ENCODE results near the gene NEUROG1. TPM values are rescaled to one million over a fixed set of nuclear protein-coding genes. Genes with fewer than 3 reads are reported as not detected.
"Not testable (repeated sequence)": the region's sequence is repeated elsewhere in the genome, so short reads cannot be mapped to it uniquely, and the experiment has no call there.

The NEUROG1 gene
- total and polyA plus RNA-seq, 2 donors: not detected

DNA sequence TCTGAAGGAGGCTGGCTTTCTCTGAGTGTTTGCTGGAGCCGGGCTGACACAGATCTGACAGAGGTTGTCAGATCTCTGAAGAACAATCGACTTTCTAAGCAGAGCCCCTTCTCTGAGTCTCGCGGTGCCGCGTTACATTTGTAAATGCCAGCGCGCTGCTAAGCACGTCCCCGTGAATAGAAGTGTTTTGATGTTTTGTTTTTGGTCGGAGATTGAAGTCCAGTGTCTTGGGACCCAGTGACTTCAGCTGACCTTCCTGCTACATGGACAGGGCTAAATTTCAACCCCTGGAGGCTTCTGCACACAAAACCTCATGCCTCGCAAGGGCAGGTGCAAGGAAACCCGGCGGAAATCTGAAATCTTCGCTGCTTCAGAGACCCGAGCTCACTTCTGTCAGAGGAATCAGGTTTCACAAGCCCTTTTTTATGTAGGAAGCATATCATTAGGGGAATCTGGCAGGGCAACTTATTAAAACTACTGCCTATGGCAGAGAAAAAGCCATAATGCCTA, 27.2 kb downstream of the NEUROG1 start:
- Histone ChIP-seq H3K4me3 (ENCODE audit: low read depth, low read length) (no peak overlapping the region), H3K36me3 (ENCODE audit: insufficient read depth) (no peaks in the 10 kb centered on the region), H3K4me1 (ENCODE audit: insufficient read depth) (no peaks in the 10 kb centered on the region), H3K27ac (ENCODE audit: low read depth) (no peak overlapping the region)
- WGBS: 18% methylated on average over 16 of the region's 16 CpGs
- DNase-seq (ENCODE audit: extremely low spot score): no peak

DNA sequence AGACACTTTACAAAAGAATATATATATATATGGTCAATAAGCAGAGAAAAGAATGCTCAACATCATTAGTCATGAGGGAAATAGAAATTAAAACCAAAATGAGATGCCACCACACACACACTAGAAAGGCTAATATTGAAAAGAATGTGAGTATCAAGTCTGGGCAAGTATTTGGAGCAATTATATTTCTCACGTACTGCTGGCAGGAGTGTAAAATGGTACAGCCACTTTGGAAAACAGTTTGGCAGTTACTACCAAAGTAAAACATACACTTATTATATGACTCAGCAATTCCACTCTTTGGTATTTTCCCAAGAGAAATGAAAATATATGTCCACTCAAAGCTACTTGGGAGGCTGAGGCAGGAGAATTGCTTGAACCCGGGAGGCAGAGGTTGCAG, 29.8 kb downstream of the NEUROG1 start:
- H3K4me3 ChIP-seq (ENCODE audit: low read depth, low read length): no peak overlapping the region
- 56% methylated on average over 2 of the region's 2 CpGs for WGBS
- no peaks in the 10 kb centered on the region for H3K36me3 ChIP-seq (ENCODE audit: insufficient read depth)
- DNase-seq (ENCODE audit: extremely low spot score): no peak
- H3K27ac ChIP-seq (ENCODE audit: low read depth): no peak overlapping the region
- no peaks in the 10 kb centered on the region for H3K4me1 ChIP-seq (ENCODE audit: insufficient read depth)

DNA sequence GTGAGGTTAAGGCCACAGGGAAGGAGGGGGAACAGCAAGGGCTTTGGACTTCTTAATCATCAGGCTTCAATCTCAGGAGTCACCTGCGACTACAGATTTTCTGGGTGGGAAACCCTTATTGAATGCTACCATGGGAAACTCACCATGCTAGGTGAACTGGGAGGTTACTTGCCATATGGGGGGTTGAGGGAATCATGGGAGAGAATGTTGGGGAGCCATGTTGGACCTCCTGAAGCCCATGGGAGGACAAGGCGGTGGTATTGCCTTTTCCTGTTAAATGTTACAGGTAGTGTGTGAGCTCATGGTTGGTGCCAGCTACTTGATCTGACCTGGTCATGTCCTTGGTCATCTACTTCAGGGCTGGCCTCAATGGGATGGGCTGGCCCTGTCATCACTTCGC, 31.4 kb downstream of the NEUROG1 start:
- no peak for DNase-seq (ENCODE audit: extremely low spot score)
- H3K27ac ChIP-seq (ENCODE audit: low read depth): no peak overlapping the region
- 95% methylated on average over 3 of the region's 3 CpGs for WGBS
- H3K4me1 ChIP-seq (ENCODE audit: insufficient read depth): no peaks in the 10 kb centered on the region
- H3K4me3 ChIP-seq (ENCODE audit: low read depth, low read length): no peak overlapping the region
- H3K36me3 ChIP-seq (ENCODE audit: insufficient read depth): no peaks in the 10 kb centered on the region

DNA sequence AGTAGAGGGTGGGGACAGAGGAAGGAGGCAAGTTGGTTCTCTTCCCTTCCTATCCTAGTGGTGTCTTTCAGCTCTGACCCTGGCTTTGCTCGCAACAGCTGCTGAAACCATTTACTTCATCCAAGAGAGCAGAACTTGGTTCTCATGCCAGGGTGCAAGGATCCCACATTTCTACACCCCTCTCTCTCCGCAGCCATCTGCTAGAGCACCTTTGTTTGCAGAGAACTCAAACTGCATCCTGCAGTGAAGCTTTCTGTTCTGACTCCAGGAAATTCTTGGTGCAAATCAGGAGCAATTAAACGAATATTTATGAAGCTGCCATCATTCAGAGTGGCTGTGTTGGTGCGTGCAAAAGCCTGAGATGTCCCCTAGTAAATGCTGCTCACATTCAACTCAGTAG, 31.9 kb downstream of the NEUROG1 start:
- no peaks in the 10 kb centered on the region for H3K36me3 ChIP-seq (ENCODE audit: insufficient read depth)
- WGBS: 71% methylated on average over 4 of the region's 4 CpGs
- no peaks in the 10 kb centered on the region for H3K4me1 ChIP-seq (ENCODE audit: insufficient read depth)
- no peak for DNase-seq (ENCODE audit: extremely low spot score)
- H3K4me3 ChIP-seq (ENCODE audit: low read depth, low read length): no peak overlapping the region
- no peak overlapping the region for H3K27ac ChIP-seq (ENCODE audit: low read depth)

DNA sequence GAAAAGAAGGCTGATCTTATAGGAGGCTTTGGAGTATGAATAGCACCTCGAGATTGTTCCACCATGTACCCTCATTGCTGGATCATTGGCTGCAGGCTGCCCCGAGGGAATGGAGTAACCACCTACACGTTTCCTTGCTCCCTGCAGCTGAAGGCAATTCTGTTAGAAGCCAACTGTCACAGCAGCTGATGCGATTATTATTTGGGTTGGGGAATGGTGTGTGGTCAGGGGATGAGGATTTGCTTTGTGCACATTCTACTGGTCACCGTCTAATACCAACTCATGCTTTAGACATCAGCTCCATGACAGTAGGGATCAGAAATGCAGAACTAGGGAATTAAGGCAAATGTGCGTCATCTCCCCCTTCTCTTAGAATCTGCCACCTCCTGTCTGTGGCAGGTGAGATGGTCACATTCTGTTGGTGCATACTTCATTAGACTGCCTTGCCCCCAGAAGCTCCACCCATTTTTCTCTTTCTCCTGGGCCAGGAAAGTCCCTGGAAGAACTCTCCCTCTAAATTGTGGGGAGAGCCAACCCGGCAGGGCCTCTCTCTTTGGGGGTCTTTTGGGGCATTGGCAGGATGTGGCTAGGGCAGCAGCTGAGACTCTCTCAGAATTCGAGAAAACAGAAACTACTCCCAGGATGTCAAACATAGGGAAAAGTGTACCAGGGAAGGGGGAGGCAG, 32.8 kb downstream of the NEUROG1 start:
- no peaks in the 10 kb centered on the region for H3K4me1 ChIP-seq (ENCODE audit: insufficient read depth)
- no peaks in the 10 kb centered on the region for H3K36me3 ChIP-seq (ENCODE audit: insufficient read depth)
- H3K4me3 ChIP-seq (ENCODE audit: low read depth, low read length): no peak overlapping the region
- H3K27ac ChIP-seq (ENCODE audit: low read depth): no peak overlapping the region
- WGBS: 82% methylated on average over 8 of the region's 8 CpGs
- DNase-seq (ENCODE audit: extremely low spot score): no peak

DNA sequence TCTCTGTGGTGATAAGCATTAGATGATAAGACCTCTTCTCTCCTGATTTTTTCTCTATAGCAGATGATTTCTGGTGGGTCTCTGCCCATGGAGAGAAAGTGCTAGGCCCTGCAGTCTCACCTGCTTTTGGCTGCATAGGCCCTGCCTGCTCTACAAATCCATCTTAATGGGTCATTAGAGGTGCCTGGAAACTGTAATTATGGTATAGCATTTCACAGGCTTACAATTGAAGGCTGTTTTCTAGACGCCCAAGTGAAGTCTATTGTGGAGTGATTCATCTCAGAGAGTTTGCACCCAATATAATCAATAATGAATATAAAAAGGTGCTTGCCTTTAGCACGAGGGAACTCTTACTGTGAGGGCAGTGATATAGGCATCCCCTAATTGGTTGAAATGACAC, 33.8 kb downstream of the NEUROG1 start:
- DNase-seq (ENCODE audit: extremely low spot score): no peak
- H3K4me3 ChIP-seq (ENCODE audit: low read depth, low read length): no peak overlapping the region
- WGBS: 69% methylated on average over 2 of the region's 2 CpGs
- H3K4me1 ChIP-seq (ENCODE audit: insufficient read depth): no peaks in the 10 kb centered on the region
- no peaks in the 10 kb centered on the region for H3K36me3 ChIP-seq (ENCODE audit: insufficient read depth)
- no peak overlapping the region for H3K27ac ChIP-seq (ENCODE audit: low read depth)

DNA sequence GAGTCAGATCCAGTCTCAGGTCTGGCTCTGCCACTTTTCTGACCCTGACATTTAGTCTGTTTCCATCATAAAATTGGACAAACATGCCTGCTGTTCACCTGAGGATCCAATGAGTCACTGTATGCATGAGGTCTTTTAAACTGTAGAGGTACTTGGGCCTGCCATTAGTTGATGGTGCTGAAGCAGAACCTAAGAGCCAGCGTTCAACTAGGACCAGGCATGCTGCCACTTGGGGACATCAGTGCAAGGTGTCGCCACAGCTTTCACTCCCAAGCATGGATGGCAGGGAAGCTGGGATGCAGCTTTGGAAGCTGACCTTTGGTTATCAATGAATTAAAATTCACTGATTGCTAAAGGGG, 37.1 kb downstream of the NEUROG1 start:
- 81% methylated on average over 2 of the region's 2 CpGs for WGBS
- no peak overlapping the region for H3K27ac ChIP-seq (ENCODE audit: low read depth)

DNA sequence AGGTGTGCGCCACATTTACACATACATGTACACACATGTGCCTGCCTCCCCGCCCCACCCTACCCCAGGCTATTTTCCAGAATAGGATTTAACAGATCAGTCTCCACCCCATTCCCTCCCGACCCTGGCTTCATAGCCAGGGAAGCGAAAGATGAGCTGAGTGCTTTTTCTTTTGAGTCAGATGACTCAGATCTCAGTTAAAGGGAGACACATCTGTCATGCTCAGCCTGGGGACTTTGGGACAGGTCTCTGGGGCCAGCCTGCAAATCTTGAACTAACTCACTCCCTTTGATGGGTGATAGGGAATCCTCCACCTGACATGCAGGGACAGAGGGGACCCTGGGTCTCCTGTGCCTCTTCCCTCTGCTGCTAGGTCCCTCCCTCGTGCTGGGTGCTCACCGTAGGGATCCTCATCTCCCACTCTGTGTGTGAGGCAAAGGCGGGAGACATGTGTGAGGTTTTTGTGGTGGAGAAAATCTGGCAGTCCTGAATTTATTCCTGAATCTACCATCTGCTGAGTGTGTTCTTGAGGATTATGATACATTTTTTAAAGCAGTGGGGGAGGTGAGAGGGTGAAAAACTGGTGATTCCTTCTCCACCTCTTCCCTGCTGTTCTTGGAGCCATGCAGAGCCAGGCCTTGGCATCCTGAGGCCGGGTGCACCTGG, 37.7 kb downstream of the NEUROG1 start:
- Histone ChIP-seq H3K4me1 (ENCODE audit: insufficient read depth) (no peaks in the 10 kb centered on the region), H3K4me3 (ENCODE audit: low read depth, low read length) (no peak overlapping the region), H3K36me3 (ENCODE audit: insufficient read depth) (no peaks in the 10 kb centered on the region), H3K27ac (ENCODE audit: low read depth) (no peak overlapping the region)
- 65% methylated on average over 8 of the region's 8 CpGs for WGBS
- no peak for DNase-seq (ENCODE audit: extremely low spot score)

More for the DNA sequence above, 37.1 kb downstream of the NEUROG1 start:
- DNase-seq (ENCODE audit: extremely low spot score): no peak
- Histone ChIP-seq H3K36me3 (ENCODE audit: insufficient read depth) (no peaks in the 10 kb centered on the region), H3K4me1 (ENCODE audit: insufficient read depth) (no peaks in the 10 kb centered on the region), H3K4me3 (ENCODE audit: low read depth, low read length) (no peak overlapping the region)

DNA sequence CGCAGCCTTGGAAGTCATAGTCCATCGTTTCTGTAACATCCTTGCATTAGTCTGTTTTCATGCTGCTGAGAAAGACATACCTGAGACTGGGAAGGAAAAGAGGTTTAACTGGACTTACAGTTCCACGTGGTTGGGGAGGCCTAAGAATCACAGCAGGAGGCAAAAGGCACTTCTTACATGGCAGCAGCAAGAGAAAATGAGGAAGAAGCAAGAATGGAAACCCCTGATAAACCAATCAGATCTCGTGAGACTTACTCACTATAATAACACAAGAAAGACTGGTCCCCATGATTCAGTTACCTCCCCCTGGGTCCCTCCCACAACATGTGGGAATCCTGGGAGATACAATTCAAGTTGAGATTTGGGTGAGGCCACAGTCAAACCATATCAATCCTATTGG, 40.2 kb downstream of the NEUROG1 start:
- H3K27ac ChIP-seq (ENCODE audit: low read depth); H3K4me3 ChIP-seq (ENCODE audit: low read depth, low read length); H3K36me3 ChIP-seq (ENCODE audit: insufficient read depth); DNase-seq (ENCODE audit: extremely low spot score); H3K4me1 ChIP-seq (ENCODE audit: insufficient read depth): not testable (repeated sequence)
- 87% methylated on average over 4 of the region's 4 CpGs for WGBS

DNA sequence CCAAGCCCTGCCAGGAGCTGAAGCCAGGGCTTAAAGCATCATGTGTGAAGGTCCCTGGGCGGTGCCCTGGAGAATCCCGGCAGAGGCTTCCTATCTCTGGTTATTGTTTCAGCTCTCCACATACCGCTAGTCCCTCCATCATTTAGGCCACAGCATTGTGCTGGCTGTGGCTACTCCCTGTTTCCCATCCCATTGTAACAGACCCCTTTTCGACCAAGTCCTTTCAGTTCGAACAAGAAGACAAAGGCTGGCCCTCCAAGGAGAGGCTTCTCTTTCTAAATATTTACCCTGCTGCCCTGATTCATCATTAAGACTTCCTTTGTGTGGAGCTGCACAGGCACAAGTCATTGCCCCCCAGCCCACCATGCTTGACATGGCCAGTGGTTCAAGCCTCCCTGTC, 41.6 kb downstream of the NEUROG1 start:
- DNase-seq (ENCODE audit: extremely low spot score): no peak
- Histone ChIP-seq H3K27ac (ENCODE audit: low read depth) (no peak overlapping the region), H3K36me3 (ENCODE audit: insufficient read depth) (no peaks in the 10 kb centered on the region), H3K4me1 (ENCODE audit: insufficient read depth) (no peaks in the 10 kb centered on the region), H3K4me3 (ENCODE audit: low read depth, low read length) (no peak overlapping the region)
- 83% methylated on average over 5 of the region's 5 CpGs for WGBS

DNA sequence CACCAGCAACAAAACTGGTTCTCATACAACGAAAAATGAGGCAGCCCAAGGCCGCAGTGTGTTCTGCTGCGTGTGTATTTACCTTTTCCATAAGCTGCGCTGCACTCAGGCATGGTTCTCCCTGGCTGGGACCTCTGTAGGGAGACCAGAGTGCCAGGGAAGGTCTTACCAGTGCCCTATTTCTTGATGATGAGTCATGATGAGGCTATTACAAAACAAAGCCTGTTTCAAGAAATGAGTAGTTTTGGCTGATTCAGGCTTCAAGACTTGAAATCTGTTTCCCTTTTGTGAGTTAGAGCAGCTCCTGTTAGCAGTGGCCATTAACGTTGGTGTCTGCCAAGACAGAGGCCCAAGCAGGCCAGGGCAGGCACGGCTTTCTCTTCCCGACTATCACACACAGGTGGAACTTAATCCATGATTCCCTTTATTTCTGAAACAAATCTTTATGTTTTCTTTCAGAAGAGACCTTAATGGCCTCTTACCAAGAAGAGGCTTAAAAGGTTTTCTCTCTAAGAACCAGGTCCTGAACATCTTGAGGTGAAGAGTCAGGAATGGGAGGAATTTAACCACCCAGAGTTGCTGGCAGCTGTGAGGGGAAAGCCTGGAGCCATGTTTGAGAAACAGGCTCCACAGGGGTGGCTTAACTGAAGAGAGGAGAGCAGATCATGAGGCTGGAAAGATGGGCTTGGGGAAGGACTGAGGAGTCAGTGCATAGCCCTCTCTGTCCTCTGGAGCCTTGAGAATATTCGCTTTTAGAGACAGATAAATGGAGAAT, 42.2 kb downstream of the NEUROG1 start:
- Histone ChIP-seq H3K4me1 (ENCODE audit: insufficient read depth) (no peaks in the 10 kb centered on the region), H3K36me3 (ENCODE audit: insufficient read depth) (no peaks in the 10 kb centered on the region), H3K4me3 (ENCODE audit: low read depth, low read length) (no peak overlapping the region), H3K27ac (ENCODE audit: low read depth) (no peak overlapping the region)
- DNase-seq (ENCODE audit: extremely low spot score): no peak
- WGBS: 70% methylated on average over 8 of the region's 8 CpGs

DNA sequence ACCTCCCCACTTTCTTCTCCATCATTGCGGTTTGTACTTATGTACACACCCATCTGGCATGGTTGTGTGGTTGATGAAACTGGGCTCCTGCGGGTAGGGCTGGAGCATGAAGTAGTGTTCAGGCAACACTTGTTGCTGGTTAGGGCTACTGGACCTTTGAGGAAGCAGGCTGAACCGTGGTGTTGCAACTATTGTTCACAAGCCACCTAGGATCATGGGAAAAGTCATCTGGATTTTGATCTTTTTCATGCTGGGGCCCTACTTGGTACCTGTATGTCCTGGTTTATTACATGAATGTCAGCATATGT, 43.5 kb downstream of the NEUROG1 start:
- no peak overlapping the region for H3K27ac ChIP-seq (ENCODE audit: low read depth)
- DNase-seq (ENCODE audit: extremely low spot score): no peak
- 77% methylated on average over 3 of the region's 3 CpGs for WGBS

DNA sequence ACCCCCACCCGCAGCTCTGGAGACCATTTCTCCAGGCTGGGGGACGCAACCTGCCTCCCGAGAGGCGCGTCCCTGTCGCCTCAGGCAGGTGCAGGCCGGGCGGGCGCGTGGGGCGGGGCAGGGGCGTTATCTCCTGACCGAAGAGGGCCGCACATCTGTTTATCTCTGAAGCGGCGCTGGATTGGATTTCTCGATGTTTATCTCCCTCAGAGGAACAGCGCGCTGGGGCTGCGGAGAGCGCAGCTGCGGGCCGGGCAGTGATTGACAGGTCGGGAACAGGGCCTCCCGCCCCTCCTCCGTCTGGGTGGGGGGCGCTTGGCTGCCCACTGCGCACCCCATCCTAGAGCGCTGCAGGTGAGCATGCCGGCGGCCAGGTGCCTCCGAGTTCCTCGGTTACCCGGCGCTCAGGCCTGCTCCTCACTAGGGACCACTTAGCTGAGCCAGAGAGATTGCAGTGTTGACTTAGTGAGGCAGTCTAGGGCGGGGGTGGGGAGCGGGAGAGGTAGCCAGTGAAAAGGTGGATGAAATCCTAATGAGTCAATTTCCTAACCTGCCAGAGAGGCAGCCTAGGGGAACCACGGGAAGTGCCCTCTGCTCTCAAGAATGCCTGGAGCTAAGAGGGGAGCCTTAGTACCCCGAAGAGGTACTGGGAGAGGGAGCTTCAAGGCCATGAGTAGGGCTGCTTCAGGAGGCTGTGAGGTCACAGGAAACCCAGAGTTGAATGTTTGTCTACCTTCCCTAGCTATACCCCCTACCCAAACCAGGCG, 44.0 kb downstream of the NEUROG1 start:
- Histone ChIP-seq H3K36me3 (ENCODE audit: insufficient read depth) (no peaks in the 10 kb centered on the region), H3K27ac (ENCODE audit: low read depth) (no peak overlapping the region), H3K4me1 (ENCODE audit: insufficient read depth) (no peaks in the 10 kb centered on the region), H3K4me3 (ENCODE audit: low read depth, low read length) (no peak overlapping the region)
- DNase-seq (ENCODE audit: extremely low spot score): no peak
- WGBS: 31% methylated on average over 40 of the region's 40 CpGs

More for the DNA sequence above, 43.5 kb downstream of the NEUROG1 start:
- Histone ChIP-seq H3K36me3 (ENCODE audit: insufficient read depth) (no peaks in the 10 kb centered on the region), H3K4me1 (ENCODE audit: insufficient read depth) (no peaks in the 10 kb centered on the region), H3K4me3 (ENCODE audit: low read depth, low read length) (no peak overlapping the region)

Data from urinary bladder (tissue), 4 donors.